Measurements from ENCODE around the gene TMOD3.
A peak's percentile ranks its signal among the peaks of the same experiment; 100 is the strongest.

The TMOD3 gene

DNA sequence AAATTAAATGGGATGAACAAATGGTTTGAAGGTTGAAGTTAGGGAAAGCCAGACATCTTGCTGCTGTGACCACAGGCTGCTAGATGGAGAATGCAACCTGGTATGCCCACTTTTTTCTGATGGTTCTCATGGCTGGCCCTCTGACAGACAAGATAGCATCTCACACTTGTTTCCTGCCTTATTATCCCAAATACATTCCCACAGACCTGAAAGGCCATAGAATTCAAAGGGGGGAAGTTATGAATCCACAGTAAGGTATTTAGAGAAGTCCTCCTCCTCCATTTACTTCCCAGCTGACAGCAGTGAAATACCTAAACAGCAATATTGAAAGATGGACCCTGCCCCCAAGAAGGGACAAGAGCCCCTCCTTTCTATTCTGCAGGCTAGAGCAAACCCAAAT, 109.8 kb downstream of the TMOD3 start:
- Mint-ChIP-seq H3K9me3 (no peaks in the 10 kb centered on the region), H3K27ac (no peak overlapping the region), H3K36me3 (peaks cover 91% of the 10 kb centered on the region), H3K4me3 (no peak overlapping the region), H3K4me1 (peaks cover 25% of the 10 kb centered on the region)
- ATAC-seq (no peak), DNase-seq (ENCODE audit: low spot score in 2 of 2) (no peak)

DNA sequence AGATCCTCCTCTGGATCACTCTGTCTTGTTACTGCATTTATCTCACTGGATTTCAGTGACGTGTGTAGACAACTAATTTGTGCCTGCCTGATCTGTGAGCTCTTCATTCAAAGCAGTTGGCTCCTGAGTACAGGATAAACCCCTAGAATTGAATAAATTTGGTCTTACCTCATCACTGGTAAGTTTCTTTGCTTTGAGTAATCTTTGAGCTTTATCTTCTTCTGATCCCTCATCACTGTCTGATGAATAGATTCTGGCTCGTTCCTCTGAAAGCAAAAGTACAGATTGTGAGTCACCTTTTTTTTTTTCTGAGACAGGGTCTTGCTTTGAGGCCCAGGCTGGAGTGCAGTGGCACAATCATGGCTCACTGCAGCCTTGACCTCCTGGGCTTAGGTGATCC, 117.7 kb downstream of the TMOD3 start:
- Mint-ChIP-seq H3K36me3 (peaks cover 99% of the 10 kb centered on the region), H3K4me3 (no peak overlapping the region), H3K27ac (peak overlapping the region; percentile 82), H3K9me3 (no peaks in the 10 kb centered on the region), H3K4me1 (peaks cover 21% of the 10 kb centered on the region)
- peak; percentile 43 for ATAC-seq
- no peak for DNase-seq (ENCODE audit: low spot score in 2 of 2)

DNA sequence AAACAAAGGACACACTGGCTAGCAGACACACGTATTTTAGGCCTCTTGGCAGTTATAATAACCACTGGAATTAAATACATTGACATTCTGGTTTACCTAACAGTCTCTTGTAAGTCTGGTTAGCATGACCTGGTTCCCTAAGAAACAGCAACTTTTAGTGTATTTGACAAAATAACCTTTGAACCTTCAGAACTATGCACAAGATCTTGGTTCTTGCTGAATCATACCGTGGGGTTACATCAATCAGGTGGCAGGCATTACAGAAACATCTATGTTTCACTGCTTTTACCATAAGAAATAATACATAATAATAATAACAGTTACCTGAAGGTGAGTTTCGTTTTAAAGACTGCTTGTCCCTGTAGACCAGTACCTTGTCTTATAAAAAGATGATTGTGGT, 123.4 kb downstream of the TMOD3 start:
- DNase-seq (ENCODE audit: low spot score in 2 of 2), result no peak
- H3K4me1 Mint-ChIP-seq, result no peaks in the 10 kb centered on the region
- peaks cover 100% of the 10 kb centered on the region for H3K36me3 Mint-ChIP-seq
- no peaks in the 10 kb centered on the region for H3K9me3 Mint-ChIP-seq
- no peak for ATAC-seq
- H3K27ac Mint-ChIP-seq, result no peak overlapping the region
- H3K4me3 Mint-ChIP-seq, result no peak overlapping the region

DNA sequence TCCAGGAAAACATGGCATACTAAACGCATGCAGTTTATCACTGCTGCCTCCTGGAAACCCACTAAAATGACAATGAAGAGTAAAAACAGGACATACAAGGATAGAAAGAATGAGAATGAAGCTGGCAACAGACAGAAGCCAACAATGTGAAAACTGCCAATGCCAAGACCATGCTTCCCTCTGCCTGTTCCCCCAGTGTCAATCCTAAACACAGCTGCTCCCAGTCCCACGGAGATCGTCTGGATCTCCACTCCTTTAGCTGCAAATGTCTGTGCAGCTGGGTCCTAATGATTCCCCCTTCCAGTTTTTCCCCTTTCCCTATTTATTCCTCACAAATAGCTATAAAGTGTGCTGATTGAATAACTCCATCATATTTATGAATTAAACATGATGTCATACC, 126.1 kb downstream of the TMOD3 start:
- no peak for DNase-seq (ENCODE audit: low spot score in 2 of 2)
- no peak overlapping the region for H3K27ac Mint-ChIP-seq
- H3K9me3 Mint-ChIP-seq, result no peaks in the 10 kb centered on the region
- no peak overlapping the region for H3K4me3 Mint-ChIP-seq
- no peaks in the 10 kb centered on the region for H3K4me1 Mint-ChIP-seq
- no peak for ATAC-seq
- H3K36me3 Mint-ChIP-seq, result peaks cover 100% of the 10 kb centered on the region
